Fibroblast of skin of right quadriceps (primary cell): ENCODE measurements around the gene TIMM22.
A peak's percentile ranks its signal among the peaks of the same experiment; 100 is the strongest.

ENCODE experiments used
- DNase-seq: peaks from one replicate; pipeline ENCODE4 v3.0.0-alpha.2; 2013

The TIMM22 gene

GRCh38 chr17:1002771-1003555 lies 6.0 kb downstream of the TIMM22 start:
- DNase-seq = peak; percentile 67

GRCh38 chr17:1003633-1003971 lies 6.7 kb downstream of the TIMM22 start:
- DNase-seq = no peak

GRCh38 chr17:1003972-1004768 lies 7.2 kb downstream of the TIMM22 start:
- no peak for DNase-seq

GRCh38 chr17:1004769-1005295 lies 7.9 kb downstream of the TIMM22 start:
- DNase-seq = no peak

GRCh38 chr17:1005361-1005946 lies 8.5 kb downstream of the TIMM22 start:
- DNase-seq = peak; percentile 52

GRCh38 chr17:1006054-1006453 lies 9.1 kb downstream of the TIMM22 start:
- no peak for DNase-seq

- DNase-seq = no peak
Measured at GRCh38 chr17:1007310-1008007, 10.5 kb downstream of the TIMM22 start.

GRCh38 chr17:1008008-1008761 lies 11.3 kb downstream of the TIMM22 start:
- DNase-seq = no peak

- DNase-seq = no peak
Measured at GRCh38 chr17:1009229-1010085, 12.5 kb downstream of the TIMM22 start.

- no peak for DNase-seq
Measured at GRCh38 chr17:1010086-1010450, 13.1 kb downstream of the TIMM22 start.

- no peak for DNase-seq
Measured at GRCh38 chr17:1010586-1010985, 13.7 kb downstream of the TIMM22 start.

- no peak for DNase-seq
Measured at GRCh38 chr17:1011138-1011537, 14.2 kb downstream of the TIMM22 start.

GRCh38 chr17:1011760-1012735 lies 15.1 kb downstream of the TIMM22 start:
- no peak for DNase-seq

- DNase-seq = no peak
Measured at GRCh38 chr17:1012823-1013728, 16.1 kb downstream of the TIMM22 start.

GRCh38 chr17:1013729-1014090 lies 16.8 kb downstream of the TIMM22 start:
- DNase-seq = no peak

GRCh38 chr17:1018547-1018946 lies 21.6 kb downstream of the TIMM22 start:
- DNase-seq = no peak

GRCh38 chr17:1019451-1019850 lies 22.5 kb downstream of the TIMM22 start:
- no peak for DNase-seq

GRCh38 chr17:1021147-1021546 lies 24.2 kb downstream of the TIMM22 start:
- DNase-seq = no peak
